Activated T-cell treated with anti-CD3 and anti-CD28 coated beads, Interleukin-2, amount 50 U/mL, for 72 hours (primary cell): ENCODE results near the gene KCNK3. TPM values are rescaled to one million over a fixed set of nuclear protein-coding genes. Genes with fewer than 3 reads are reported as not detected.
A peak's percentile ranks its signal among the peaks of the same experiment; 100 is the strongest.

Experiments
- ATAC-seq, 2 donors: fragments of 150-1000 bp; cut with Tn5 transposase; replicated peaks in 1 of 2; 2 replicates each; pipeline ENCODE4 v1.10.0; 2021; ENCODE audit warnings: moderate library complexity in 2 of 2, mild to moderate bottlenecking in 1 of 2
- DNase-seq, 2 donors: peaks; one replicate each; pipeline ENCODE4 v3.0.0; 2021 to 2022; ENCODE audit warnings: mixed read lengths in 1 of 2
- H3K27ac Mint-ChIP-seq: one replicate; pipeline ENCODE4 v1.8.0; 2022; ENCODE audit warnings: mild to moderate bottlenecking, moderate library complexity, mixed read lengths
- H3K27me3 Mint-ChIP-seq: one replicate; pipeline ENCODE4 v1.8.0; 2022; ENCODE audit warnings: low read depth, mixed read lengths
- H3K36me3 Mint-ChIP-seq, 2 donors: one replicate each; pipeline ENCODE4 v1.8.0; 2022; ENCODE audit warnings: mixed read lengths in 2 of 2, mild to moderate bottlenecking in 1 of 2; ENCODE audit not compliant: insufficient read depth in 2 of 2
- H3K4me1 Mint-ChIP-seq: one replicate; pipeline ENCODE4 v1.8.0; 2022; ENCODE audit warnings: low read depth, mixed read lengths
- H3K4me3 Mint-ChIP-seq, 2 donors: one replicate each; pipeline ENCODE4 v1.8.0; 2022; ENCODE audit warnings: mild to moderate bottlenecking in 2 of 2, mixed read lengths in 2 of 2, moderate library complexity in 2 of 2
- H3K9me3 Mint-ChIP-seq, 2 donors: one replicate each; pipeline ENCODE4 v1.8.0; 2022; ENCODE audit warnings: mixed read lengths in 2 of 2
- total RNA-seq, 2 donors: library from RNA; stranded (reverse); gene quantifications; one replicate each; pipeline ENCODE4 v1.2.3, GENCODE V29; 2022

KCNK3 gene
- total RNA-seq, 2 donors from 2014 or later = not detected

DNA sequence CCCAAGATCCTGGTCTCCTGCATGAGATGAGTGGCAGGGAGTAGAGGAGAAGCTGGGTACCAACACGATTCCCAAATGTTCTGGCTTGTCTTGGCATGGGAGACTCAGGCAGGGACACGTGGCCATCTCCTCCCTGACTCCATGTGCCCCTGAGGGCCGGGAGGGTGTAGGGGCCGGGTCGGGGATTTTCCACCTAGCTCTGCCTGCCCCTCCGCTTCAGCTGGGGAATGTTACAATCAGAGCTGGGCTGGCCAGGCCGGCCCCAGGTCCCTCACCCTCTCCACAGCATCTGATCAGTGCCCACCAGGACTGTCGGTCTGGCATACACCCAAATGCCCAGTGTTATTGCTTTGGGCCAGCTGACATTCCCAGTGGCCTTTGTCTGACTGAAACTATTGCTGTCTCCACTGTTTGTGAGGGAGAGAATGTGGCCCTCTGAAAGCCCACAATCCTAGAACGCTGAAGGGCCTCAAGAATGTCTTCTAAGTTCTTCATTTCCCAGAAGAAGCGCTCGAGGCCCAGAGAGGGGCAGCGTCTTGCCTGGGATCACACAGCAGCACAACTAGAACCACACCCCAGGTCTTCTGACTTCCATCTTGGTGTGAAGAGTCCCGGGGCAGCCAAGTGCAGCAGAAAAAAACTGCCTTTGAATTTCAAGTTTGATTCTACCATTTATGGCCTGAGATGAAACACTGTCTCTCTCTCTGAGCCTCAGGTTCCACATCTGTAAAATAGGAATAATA lies 23.2 kb downstream of the KCNK3 start:
- Mint-ChIP-seq H3K4me1 (no peaks in the 10 kb centered on the region), H3K9me3 (no peaks in the 10 kb centered on the region), H3K27ac (no peak overlapping the region), H3K4me3 (no peak overlapping the region), H3K36me3 (no peaks in the 10 kb centered on the region), H3K27me3 (no peaks in the 10 kb centered on the region)
- ATAC-seq (no peak), DNase-seq (no peak)

DNA sequence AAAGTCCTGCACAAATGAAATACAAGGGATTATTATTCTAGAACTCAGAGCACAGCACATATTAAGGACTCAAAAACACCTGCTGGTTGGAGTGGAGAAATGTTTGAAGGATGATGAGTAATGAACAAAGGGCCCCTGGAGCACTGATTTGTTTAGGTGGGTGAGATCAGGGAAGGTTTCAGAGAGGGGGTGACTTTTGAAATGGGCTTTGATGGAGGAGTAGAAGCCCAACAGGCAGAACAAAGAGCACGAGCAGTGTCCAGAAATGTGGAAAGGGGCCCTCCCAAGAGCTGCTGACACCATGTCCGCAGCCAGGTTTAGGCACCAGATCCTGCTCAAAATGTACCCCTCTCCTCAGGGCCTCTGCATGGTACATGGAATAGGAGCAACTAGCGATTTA lies 23.8 kb downstream of the KCNK3 start:
- Mint-ChIP-seq H3K36me3 (no peaks in the 10 kb centered on the region), H3K9me3 (no peaks in the 10 kb centered on the region), H3K27me3 (no peaks in the 10 kb centered on the region), H3K27ac (peak overlapping the region; percentile 11), H3K4me3 (no peak overlapping the region), H3K4me1 (no peaks in the 10 kb centered on the region)
- ATAC-seq = no peak
- no peak for DNase-seq

DNA sequence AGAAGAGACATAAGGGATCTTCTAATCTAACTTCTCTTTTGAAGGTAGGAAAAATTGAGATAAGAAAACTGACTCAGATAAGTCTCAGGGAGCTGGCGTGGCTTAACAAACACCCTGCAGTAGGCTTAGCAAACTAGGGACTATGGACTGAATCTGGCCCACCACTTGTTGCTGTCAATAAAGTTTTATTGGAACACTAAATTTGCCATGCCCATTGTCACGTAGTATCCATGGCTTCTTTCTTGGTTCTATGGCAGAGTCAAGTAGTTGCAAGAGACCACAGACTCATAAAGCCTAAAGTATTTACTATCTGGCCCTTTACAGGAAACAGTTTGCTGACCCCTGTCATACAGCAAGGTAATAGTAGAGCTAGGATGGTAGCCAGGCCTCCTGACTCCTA lies 24.2 kb downstream of the KCNK3 start:
- H3K27ac Mint-ChIP-seq = no peak overlapping the region
- no peak overlapping the region for H3K4me3 Mint-ChIP-seq
- ATAC-seq = no peak
- DNase-seq = no peak
- no peaks in the 10 kb centered on the region for H3K36me3 Mint-ChIP-seq
- H3K27me3 Mint-ChIP-seq = no peaks in the 10 kb centered on the region
- no peaks in the 10 kb centered on the region for H3K4me1 Mint-ChIP-seq
- H3K9me3 Mint-ChIP-seq = no peaks in the 10 kb centered on the region

DNA sequence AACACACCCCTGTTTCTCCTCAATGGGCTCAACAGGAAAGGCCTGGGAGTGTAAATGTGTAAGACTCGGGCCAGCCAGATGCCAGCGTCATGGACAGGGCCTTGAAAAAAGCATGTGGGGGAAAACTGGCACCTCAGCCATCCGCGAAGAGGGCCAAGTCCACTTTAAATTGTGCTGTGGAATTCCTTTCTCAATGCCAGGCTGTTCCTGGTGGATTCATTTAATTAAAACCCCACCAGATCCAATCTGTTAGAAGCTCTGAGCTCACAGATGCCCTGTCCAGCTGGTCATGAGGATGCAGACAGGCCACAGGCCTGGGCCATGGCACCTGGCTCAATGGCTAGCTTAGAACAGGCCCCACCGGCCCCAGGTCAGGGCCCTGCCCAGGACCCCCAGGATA lies 24.8 kb downstream of the KCNK3 start:
- Mint-ChIP-seq H3K27ac (no peak overlapping the region), H3K4me1 (no peaks in the 10 kb centered on the region), H3K9me3 (no peaks in the 10 kb centered on the region), H3K36me3 (no peaks in the 10 kb centered on the region), H3K4me3 (no peak overlapping the region), H3K27me3 (no peaks in the 10 kb centered on the region)
- DNase-seq (no peak), ATAC-seq (no peak)

DNA sequence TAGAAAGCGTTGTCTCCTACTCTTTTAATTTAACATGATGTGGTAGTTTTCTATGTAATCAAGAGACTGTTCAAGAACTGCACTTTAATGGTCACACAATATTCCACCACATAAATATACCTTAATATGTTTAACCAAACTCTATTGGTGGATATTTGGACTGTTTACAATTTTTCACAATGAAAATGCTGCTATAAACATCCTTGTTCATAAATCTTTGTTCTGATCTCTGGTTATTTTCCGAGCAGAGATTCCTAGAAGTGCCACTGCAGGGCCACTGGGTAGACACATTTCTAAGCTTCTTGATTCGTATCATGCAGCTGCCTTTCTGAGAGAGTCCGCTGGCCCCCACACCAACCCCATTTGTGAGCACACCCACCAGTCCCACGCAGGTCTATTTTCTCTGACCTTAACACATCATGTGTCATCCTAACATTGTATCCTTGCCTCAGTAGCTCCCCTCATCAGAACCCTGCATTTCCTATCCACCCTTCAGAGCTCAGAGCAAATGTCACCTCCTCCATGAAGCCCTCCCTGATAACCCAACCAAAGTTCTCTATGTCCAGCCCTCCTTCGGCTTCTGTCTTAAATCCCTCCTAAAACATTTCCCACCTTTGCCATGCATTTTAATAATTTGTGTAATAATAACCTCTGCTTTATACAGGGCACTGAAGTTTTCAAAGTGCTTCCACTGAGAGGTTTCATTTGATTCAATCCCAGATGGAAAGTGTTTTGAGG lies 26.6 kb downstream of the KCNK3 start:
- ATAC-seq (no peak), DNase-seq (no peak)
- Mint-ChIP-seq H3K9me3 (no peaks in the 10 kb centered on the region), H3K27ac (no peak overlapping the region), H3K27me3 (no peaks in the 10 kb centered on the region), H3K4me1 (no peaks in the 10 kb centered on the region), H3K36me3 (no peaks in the 10 kb centered on the region), H3K4me3 (no peak overlapping the region)

DNA sequence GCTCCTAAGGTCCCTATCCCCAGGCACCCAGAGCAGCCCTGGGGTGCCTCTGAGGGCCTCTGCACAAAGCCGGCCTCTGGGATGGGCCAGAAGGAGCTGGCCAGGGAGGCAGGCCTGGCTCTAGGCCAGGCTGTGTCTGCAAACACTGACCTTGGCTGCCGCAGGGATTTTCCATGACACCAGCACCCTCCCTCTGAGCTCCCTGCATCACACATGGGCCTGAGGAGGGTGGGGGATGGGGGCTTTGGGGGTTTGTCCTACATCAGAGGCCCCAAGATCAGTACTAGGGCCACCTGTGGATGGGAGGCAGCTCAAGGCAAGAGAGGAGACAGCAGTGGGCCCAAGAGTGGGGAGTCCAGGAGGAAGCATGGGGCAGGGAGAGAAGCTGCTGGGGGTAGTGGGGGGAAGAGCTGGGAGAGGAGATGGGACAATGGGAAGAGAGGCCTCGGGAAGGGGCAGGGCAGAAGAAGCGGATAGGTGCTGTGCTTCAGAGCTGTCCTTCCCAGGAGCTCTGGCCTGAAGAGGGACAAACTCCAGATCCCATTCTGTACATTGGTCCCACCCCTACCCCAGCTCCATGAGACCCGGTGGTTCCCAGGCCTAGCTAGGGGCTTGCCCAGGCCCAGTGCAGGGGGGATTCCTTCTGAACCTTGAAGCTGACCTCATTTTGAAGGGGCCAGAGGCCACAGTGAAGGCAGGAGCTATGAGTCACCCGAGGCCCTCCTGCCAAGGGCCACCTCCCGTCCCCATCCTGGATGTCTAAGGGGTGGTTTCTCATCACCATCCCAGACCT lies 28.0 kb downstream of the KCNK3 start:
- Mint-ChIP-seq H3K27ac (no peak overlapping the region), H3K9me3 (no peaks in the 10 kb centered on the region), H3K4me3 (no peak overlapping the region), H3K36me3 (no peaks in the 10 kb centered on the region), H3K4me1 (no peaks in the 10 kb centered on the region), H3K27me3 (no peaks in the 10 kb centered on the region)
- no peak for DNase-seq
- ATAC-seq = no peak

DNA sequence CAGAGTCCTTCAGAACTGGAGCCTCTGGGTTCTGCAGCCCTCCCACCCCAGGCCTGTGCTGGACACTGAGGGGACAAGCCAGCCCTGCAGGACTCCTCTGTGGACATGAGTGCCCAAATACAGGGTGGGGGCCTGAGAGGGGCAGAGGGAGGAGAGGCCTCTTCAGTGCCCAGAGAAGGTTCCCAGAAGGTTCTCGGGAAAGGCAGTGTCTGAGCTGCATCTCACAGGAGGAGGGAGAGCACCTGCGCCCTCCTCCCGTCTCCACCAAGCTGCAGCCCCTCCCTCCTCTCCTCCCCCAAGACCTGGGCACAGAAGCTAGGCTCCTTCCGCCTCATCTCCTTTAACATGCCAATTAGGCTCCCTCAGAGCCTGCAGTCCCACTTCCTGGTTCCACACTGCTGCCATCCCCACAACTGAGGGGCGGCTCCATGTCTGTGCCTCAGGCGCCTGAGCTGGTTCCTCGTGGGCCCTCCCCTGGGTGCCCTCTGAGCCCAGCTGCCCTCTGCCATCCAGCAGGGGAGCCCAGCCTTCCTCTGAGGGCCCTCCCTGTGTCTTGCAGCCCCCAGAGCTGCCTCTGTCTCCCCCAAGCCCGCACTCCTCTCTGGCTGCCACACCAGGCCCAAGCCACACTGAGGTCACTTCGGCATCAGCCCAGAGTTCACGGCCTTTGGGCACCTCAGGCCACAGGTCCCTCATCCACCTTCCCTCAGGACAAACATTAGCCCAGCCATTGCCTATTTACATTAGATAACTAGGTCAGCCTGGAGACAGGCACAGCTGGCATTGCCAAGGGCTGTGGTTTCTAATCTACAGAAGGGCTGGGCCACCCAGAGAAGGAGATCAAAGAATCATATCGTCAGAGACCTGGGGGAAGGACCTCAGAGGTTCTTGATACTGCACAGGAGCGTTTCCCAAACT lies 28.9 kb downstream of the KCNK3 start:
- H3K27me3 Mint-ChIP-seq = no peaks in the 10 kb centered on the region
- H3K9me3 Mint-ChIP-seq = no peaks in the 10 kb centered on the region
- no peaks in the 10 kb centered on the region for H3K4me1 Mint-ChIP-seq
- ATAC-seq (no peak), DNase-seq (no peak)
- H3K27ac Mint-ChIP-seq = no peak overlapping the region
- no peak overlapping the region for H3K4me3 Mint-ChIP-seq
- no peaks in the 10 kb centered on the region for H3K36me3 Mint-ChIP-seq

DNA sequence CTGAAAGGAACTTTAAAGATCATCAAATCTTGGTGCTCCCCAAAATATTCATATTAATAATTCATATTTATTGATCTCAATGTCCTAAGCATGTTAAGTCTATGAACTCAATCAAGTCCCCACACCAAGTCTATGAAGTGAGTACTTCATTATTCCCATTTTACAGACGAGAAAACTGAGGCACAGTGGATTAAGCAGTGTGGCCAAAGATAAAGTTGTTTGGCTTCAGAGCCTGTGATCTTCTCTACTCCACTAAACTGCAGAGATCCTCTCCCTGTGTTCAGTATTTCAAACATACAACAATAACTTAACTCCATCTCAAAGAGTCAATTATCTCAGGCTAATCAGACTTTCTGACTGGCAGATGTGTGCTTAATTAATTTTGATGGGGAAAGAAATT lies 29.8 kb downstream of the KCNK3 start:
- H3K27ac Mint-ChIP-seq = no peak overlapping the region
- no peaks in the 10 kb centered on the region for H3K27me3 Mint-ChIP-seq
- ATAC-seq (no peak), DNase-seq (no peak)
- no peak overlapping the region for H3K4me3 Mint-ChIP-seq
- H3K4me1 Mint-ChIP-seq = no peaks in the 10 kb centered on the region
- no peaks in the 10 kb centered on the region for H3K36me3 Mint-ChIP-seq
- H3K9me3 Mint-ChIP-seq = no peaks in the 10 kb centered on the region

DNA sequence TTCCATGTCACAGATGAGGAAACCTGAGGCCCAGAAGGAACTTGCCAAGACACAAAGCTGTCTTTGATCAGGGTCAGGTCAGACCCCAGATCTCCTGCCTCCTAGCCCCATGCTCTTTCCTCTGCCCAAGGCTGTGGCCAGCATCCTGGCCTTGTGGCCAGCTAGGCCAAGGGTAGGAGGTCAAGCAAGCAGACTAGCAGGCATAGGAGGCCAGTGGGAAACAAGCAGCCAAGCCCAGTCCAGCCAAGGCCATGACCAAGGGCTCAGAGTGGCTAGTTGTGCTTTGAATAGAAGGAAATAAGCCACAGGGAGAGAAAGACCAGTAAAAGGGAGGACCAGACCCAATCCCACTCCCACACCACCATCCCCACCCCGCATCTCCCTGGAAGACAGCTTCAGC lies 30.4 kb downstream of the KCNK3 start:
- DNase-seq = no peak
- H3K9me3 Mint-ChIP-seq = no peaks in the 10 kb centered on the region
- no peaks in the 10 kb centered on the region for H3K4me1 Mint-ChIP-seq
- no peaks in the 10 kb centered on the region for H3K36me3 Mint-ChIP-seq
- H3K27me3 Mint-ChIP-seq = peaks cover 4% of the 10 kb centered on the region
- H3K4me3 Mint-ChIP-seq = no peak overlapping the region
- H3K27ac Mint-ChIP-seq = no peak overlapping the region
- no peak for ATAC-seq

DNA sequence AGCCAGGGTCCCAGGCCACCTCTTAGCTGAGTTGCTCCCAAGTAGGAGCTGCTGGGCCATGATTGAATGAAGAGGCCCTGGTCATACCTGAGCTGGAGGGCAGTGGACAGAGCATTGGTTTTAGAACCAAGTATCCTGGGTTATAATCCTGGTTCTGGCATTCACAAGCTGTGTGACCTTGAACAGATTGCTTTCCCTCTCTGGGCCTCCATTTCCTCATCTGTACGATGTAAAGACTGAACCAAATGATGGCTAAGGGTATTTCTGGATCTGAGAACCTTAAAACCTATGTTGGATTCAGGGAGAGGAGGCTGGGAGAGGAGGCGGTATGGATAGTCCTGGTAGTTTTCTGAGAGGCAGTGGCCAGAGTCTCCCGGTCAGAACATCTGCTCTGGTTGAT lies 31.0 kb downstream of the KCNK3 start:
- Mint-ChIP-seq H3K27me3 (peaks cover 5% of the 10 kb centered on the region), H3K9me3 (no peaks in the 10 kb centered on the region), H3K4me1 (no peaks in the 10 kb centered on the region), H3K36me3 (no peaks in the 10 kb centered on the region), H3K4me3 (no peak overlapping the region), H3K27ac (no peak overlapping the region)
- no peak for ATAC-seq
- no peak for DNase-seq

DNA sequence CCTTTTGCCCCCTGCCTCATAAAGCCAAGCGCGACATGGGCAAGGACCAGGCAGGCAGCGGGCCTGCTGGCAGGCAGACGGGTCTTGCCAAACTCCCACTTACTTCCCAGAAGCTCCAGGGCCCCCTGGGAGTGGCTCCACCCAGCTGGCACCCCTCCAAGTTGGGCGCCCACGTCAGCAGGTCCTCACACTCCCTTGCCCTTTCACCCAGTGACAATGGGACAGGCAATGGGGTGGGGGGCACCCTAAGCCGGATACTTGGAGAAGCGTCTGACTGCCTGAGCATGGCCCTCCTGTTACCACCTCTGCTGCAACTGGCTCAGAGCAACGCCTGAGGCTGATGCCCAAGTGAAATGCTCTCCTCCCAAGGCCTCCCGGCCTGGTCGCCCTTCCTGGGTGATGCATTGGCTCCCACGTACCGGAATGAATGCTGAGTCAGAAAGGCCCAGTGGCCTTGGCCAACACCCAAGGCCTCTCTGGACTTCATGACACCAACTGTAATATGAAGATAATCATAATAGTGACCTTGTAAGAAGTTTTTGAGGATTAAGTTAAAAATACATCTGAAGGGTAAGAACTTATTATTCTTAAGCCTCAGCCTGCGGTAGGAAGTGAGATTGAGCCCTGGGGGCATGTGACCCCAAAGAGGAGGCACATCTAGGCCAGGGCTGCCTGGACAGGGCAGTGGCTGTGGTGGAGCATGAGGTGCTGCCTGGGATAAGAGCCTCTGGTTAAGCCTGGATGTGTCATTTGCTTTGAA lies 31.6 kb downstream of the KCNK3 start:
- ATAC-seq (no peak), DNase-seq (no peak)
- no peaks in the 10 kb centered on the region for H3K4me1 Mint-ChIP-seq
- H3K27ac Mint-ChIP-seq = no peak overlapping the region
- H3K9me3 Mint-ChIP-seq = no peaks in the 10 kb centered on the region
- H3K27me3 Mint-ChIP-seq = peaks cover 5% of the 10 kb centered on the region
- no peak overlapping the region for H3K4me3 Mint-ChIP-seq
- H3K36me3 Mint-ChIP-seq = no peaks in the 10 kb centered on the region

DNA sequence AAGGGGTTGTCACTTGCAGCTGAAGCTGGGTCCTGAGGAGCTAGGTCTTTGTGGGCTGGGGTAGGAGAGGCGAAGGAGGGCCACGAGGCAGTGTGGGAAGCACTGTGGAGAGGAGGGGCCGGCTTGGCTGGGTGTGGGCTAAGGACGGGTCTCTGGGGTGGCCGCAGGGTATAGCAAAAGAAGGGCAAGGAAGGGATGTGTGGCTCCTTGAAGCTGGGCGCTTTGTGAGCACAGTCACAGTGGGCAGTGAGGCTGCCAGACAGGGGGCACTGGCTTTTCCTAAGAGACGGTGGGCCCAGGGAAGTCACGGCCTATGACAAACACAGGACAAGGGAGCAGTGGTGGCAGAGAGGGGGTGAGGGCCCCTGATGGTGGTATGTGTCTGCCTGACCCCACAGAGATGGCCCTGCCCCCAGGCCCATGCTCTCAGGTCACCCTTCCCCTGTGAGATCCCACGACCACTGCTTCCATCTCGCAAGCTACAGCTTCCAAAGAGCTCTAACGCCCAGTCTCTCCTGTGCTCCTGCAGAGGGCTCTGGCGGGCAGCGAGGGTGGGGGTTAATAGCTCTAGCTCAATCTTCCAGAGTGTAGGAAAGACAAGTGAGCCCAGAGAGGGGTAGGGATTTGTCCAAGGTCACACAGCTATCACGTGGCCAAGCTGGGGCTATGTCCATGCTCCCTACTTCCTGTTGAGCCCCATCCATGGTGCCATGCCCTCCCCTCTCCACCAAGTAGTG lies 32.4 kb downstream of the KCNK3 start:
- Mint-ChIP-seq H3K36me3 (no peaks in the 10 kb centered on the region), H3K4me3 (no peak overlapping the region), H3K27me3 (peaks cover 5% of the 10 kb centered on the region), H3K9me3 (no peaks in the 10 kb centered on the region), H3K4me1 (no peaks in the 10 kb centered on the region), H3K27ac (no peak overlapping the region)
- ATAC-seq = no peak
- no peak for DNase-seq
